Fibroblast of the aortic adventitia (primary cell): ENCODE results near the gene ITGB2. TPM values are rescaled to one million over a fixed set of nuclear protein-coding genes. Genes with fewer than 3 reads are reported as not detected.
"Not testable (repeated sequence)": the region's sequence is repeated elsewhere in the genome, so short reads cannot be mapped to it uniquely, and the experiment has no call there.

ENCODE experiments used
- DNase-seq: peaks from one replicate; pipeline ENCODE4 v3.0.0-alpha.2; 2010; ENCODE audit warnings: low read depth
- H3K4me3 ChIP-seq: 2 replicates; pipeline ENCODE4 v1.5.1; 2011; ENCODE audit warnings: low read depth, mild to moderate bottlenecking, control low read depth, low read length, moderate library complexity
- total RNA-seq: library from RNA; depleted of rRNA; stranded (reverse); fragments of >200 nt; gene quantifications from 2 replicates; pipeline ENCODE4 v1.2.3, GENCODE V29; 2012; ENCODE audit warnings: low replicate concordance
- TF ChIP-seq, protein P1 (sequence below): IDR thresholded peaks from 2 replicates; pipeline ENCODE4 v1.5.1; 2011; ENCODE audit warnings: mild to moderate bottlenecking, low read length, control low read depth, inconsistent platforms; ENCODE audit not compliant: insufficient read depth

The ITGB2 gene
- total RNA-seq, 1 donor = 0.09 TPM

DNA sequence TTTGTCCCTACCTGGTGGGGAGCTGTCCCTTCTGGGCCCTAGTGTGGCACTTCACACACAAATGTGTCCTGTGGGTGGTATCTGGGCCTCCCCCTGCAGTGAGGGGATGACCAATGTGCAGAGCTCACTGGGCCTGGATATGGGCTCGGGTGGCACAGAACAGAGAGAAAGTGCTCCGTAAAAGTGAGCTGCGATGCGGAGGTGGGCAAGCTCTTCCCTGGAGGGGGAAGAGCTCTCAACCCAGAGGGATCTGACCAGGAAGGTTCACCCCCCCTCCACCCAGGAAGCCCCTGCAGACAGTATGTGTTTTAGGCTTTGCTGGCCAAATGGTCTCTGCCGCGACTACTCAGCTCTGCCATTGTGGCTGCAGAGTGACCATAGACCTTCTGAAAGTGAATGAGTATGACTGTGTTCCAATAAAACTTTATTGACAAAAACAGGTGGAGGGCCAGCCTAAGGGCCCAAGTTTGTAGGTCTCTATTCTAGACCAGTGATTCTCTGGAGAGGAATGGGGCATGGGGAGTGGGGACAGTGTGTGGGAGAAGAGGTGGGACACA lies 8.6 kb upstream of the ITGB2 start:
- no peak overlapping the region for H3K4me3 ChIP-seq
- DNase-seq = no peak
- TF ChIP-seq, protein P1, sequence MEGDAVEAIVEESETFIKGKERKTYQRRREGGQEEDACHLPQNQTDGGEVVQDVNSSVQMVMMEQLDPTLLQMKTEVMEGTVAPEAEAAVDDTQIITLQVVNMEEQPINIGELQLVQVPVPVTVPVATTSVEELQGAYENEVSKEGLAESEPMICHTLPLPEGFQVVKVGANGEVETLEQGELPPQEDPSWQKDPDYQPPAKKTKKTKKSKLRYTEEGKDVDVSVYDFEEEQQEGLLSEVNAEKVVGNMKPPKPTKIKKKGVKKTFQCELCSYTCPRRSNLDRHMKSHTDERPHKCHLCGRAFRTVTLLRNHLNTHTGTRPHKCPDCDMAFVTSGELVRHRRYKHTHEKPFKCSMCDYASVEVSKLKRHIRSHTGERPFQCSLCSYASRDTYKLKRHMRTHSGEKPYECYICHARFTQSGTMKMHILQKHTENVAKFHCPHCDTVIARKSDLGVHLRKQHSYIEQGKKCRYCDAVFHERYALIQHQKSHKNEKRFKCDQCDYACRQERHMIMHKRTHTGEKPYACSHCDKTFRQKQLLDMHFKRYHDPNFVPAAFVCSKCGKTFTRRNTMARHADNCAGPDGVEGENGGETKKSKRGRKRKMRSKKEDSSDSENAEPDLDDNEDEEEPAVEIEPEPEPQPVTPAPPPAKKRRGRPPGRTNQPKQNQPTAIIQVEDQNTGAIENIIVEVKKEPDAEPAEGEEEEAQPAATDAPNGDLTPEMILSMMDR = no peak

DNA sequence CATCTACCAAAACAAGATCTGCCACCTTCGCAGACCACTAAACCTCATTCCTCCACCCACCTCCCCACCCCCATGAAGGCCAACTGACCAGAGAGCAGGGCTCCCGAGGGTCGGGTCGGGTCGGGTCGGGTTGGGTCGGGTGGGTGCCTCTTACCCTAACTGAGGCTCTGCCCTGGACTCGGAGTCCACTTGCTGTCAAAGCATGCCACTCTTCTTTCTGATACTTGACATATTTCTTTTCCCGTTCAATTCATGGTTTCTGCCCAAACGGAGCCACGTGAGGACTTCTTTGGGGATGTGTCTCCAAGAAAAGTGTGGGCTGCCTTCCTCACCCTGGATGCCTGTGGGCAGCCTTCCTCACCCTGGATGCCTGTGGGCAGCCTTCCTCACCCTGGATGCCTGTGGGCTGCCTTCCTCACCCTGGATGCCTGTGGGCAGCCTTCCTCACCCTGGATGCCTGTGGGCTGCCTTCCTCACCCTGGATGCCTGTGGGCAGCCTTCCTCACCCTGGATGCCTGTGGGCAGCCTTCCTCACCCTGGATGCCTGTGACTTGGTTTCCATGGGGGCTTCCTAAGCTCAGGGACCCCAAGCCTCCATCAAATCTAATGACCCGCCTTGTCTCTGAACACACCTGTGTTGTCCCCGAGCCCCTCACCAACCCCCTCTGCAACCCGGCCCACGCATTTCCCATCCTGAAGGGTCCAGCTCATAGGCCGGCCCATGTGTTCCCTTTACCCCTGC lies 8.0 kb upstream of the ITGB2 start:
- peak; percentile 70 for DNase-seq
- H3K4me3 ChIP-seq = not testable (repeated sequence)

DNA sequence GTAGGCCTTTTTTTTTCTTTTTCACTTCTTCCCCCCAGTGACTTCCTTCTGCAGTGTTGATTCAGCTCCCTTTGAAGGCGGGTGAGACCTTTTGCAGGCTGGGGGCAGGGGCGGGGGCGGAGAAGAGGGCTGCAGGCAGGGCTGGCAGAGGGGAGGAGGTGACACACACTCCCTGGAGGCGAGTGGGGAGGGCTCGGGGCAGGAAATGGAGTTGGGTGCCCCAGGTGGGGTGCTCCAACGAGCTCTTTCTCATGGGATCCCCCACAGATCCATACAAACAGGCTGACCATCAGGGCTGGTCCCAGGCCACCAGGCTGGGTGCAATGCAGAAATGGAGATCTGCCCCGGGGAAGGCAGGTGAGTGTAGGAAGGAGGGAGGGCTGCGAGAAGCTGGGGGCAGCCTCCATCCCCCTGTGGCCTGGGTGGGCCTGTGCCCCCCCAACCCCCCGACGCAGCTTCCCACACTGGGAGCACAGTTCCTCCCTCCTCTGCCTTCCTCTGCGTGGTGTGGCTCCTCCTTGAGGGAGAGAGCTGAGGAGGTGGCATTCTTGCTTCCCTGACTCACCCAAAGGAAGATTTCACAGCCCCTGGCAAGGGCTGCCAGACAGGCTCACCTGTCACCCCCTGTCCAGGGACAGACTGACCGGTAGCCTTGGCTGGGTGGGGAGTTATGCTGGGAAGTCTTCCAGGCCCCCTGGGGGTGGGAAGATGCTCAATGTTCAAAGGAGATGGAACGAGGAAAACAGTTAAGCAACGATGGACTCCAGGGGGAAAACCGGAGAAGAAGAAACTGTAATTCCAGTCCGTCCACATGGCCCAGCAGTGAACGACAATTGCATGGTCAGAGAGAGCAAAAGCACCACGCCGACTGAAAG lies 7.1 kb upstream of the ITGB2 start:
- peak; percentile 67 for DNase-seq

DNA sequence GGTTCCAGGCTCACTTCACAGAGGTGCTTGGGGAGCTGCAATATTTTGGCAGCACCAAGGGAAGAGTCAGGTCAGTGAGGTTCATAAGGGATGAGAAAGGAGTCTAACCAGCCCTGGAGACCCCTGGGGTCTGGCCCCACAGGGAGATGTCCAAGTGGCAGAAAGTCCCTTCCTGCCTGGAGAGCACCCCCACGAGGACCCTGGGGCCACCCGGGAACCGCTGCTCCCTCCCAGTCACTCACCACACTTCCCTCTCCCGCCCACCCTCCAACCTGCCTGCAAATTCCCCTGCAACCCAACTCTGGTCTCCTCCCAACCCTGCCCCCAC lies 6.5 kb upstream of the ITGB2 start:
- TF ChIP-seq, protein P1 = no peak
- no peak overlapping the region for H3K4me3 ChIP-seq
- no peak for DNase-seq

More for the DNA sequence above, 7.1 kb upstream of the ITGB2 start:
- TF ChIP-seq, protein P1 = peak; percentile 18
- H3K4me3 ChIP-seq = no peak overlapping the region

DNA sequence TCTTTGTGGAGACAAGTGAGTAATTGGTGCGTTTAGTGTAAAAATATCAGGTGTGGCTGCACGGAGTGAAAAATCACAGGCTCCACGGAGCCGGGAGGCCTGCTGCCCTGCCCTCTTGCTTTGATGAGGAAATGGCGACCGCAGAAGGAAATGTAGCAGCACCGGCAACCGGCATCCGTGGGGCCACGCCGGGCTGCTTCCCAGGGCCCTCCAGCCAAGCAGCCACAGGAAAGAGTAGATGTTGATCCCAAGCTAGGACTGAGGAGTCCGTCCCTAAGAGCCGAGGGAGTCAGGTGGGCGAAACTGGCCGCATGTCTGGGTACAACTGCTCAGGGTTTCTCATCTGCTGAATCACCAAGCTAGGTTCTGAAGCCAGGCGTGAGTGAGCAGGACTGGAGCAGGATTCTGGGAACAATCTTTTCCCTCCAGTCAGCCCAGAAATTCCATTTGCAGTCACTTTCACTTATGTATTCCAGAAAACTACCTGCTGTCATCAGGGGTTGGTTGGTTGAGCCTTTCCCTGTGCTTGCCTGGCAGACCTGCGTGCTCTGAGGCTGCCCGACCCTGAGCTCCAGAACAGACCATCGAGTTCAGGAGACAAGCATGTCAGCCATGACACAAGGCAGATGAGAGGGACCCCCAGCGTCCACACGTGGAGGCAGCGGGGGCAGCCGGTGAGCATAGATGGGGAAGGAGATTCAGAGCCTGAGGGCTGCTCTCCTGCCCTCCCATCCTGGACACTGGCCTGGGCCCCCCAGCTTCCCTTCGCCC lies 5.8 kb upstream of the ITGB2 start:
- H3K4me3 ChIP-seq = no peak overlapping the region
- TF ChIP-seq, protein P1 = no peak
- peak; percentile 60 for DNase-seq

DNA sequence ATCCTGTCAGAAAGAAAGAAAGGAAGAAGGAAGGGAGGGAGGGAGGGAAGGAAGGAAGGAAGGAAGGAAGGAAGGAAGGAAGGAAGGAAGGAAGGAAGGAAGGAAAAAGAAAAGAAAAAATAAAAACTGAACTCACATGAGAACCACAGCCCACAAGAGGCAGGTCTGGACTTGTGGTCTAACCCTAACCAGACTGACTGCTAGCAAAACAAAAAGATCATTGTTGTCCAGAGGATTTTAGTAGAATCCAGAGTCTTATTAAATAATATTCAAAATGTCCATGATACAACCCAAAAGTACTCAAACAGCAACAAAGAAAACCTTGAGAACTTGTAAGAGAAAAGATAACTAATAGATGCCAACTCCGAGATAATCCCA lies 4.7 kb upstream of the ITGB2 start:
- no peak overlapping the region for H3K4me3 ChIP-seq
- DNase-seq = no peak
- TF ChIP-seq, protein P1 = no peak
